Endodermal cell (in vitro differentiated cells): Measurements from ENCODE around the gene GALNT5. TPM values are rescaled to one million over a fixed set of nuclear protein-coding genes. Genes with fewer than 3 reads are reported as not detected.

Experiments used
- DNase-seq: peaks from one replicate; pipeline ENCODE4 v3.0.0-alpha.2; 2017
- H3K27ac ChIP-seq: 2 replicates; pipeline ENCODE4 v1.5.1; 2013; ENCODE audit warnings: mild to moderate bottlenecking, low read depth, low read length, moderate library complexity
- H3K27me3 ChIP-seq: 2 replicates; pipeline ENCODE4 v1.6.1; 2013; ENCODE audit warnings: mild to moderate bottlenecking, low read length, moderate library complexity; ENCODE audit not compliant: insufficient read depth, control insufficient read depth, poor library complexity, severe bottlenecking
- H3K36me3 ChIP-seq: 2 replicates; pipeline ENCODE4 v1.7.0; 2013; ENCODE audit warnings: mild to moderate bottlenecking, low read length, moderate library complexity; ENCODE audit not compliant: control insufficient read depth, insufficient read depth
- H3K4me1 ChIP-seq: one replicate; pipeline ENCODE4 v1.7.0; 2013; ENCODE audit warnings: low read length; ENCODE audit not compliant: control insufficient read depth, insufficient read depth
- H3K4me3 ChIP-seq: 2 replicates; pipeline ENCODE4 v1.5.1; 2013; ENCODE audit warnings: mild to moderate bottlenecking, low read length, moderate library complexity
- H3K9ac ChIP-seq: 2 replicates; pipeline ENCODE4 v1.6.1; 2013; ENCODE audit warnings: mild to moderate bottlenecking, low read length, moderate library complexity; ENCODE audit not compliant: poor library complexity, severe bottlenecking; ENCODE audit errors: extremely low read depth
- H3K9me3 ChIP-seq: 2 replicates; pipeline ENCODE4 v1.6.1; 2013; ENCODE audit warnings: mild to moderate bottlenecking, low read length, moderate library complexity; ENCODE audit not compliant: control insufficient read depth
- H3K27ac Mint-ChIP-seq: 2 replicates; pipeline ENCODE4 v1.8.0; 2020; ENCODE audit warnings: mixed read lengths
- H3K27me3 Mint-ChIP-seq: 2 replicates; pipeline ENCODE4 v1.8.0; 2021; ENCODE audit warnings: mild to moderate bottlenecking, mixed read lengths; ENCODE audit not compliant: insufficient read depth
- H3K36me3 Mint-ChIP-seq: 2 replicates; pipeline ENCODE4 v1.8.0; 2020; ENCODE audit warnings: low read depth, mixed read lengths
- H3K4me1 Mint-ChIP-seq: 2 replicates; pipeline ENCODE4 v1.8.0; 2020; ENCODE audit warnings: mixed read lengths
- H3K4me3 Mint-ChIP-seq: 2 replicates; pipeline ENCODE4 v1.8.0; 2020; ENCODE audit warnings: mild to moderate bottlenecking, moderate library complexity, mixed read lengths
- H3K9me3 Mint-ChIP-seq: 2 replicates; pipeline ENCODE4 v1.8.0; 2020; ENCODE audit warnings: mild to moderate bottlenecking, mixed read lengths
- CTCF ChIP-seq: fragments of 200-600 bp; sonication (generic); conservative IDR thresholded peaks from 2 replicates; pipeline ENCODE4 v1.5.0; 2021; ENCODE audit warnings: antibody characterized with exemption, mild to moderate bottlenecking
- WGBS, 2 experiments: methylation state at CpG; one replicate each; pipeline versions ENCODE4 v1.1.5 to v1.1.7; 2013; ENCODE audit warnings: missing lambda C conversion rate in 2 of 2, mixed read lengths in 1 of 2; ENCODE audit not compliant: insufficient coverage in 1 of 2, insufficient read length in 1 of 2; 5-methylcytosine and 5-hydroxymethylcytosine counted together
- total RNA-seq, 2 donors: library from RNA; stranded (reverse); fragmentation: NEBNext Ultra II Directional in 1 of 2; extraction: Animal tissue kit (Norgen Biotek cat#: 25700) in 1 of 2; gene quantifications; 2 replicates in 1 of 2; 3 replicates in 1 of 2; pipeline ENCODE4 v1.2.1, GENCODE V29; 2021

GALNT5 gene
- total RNA-seq, 2 donors from 2014 or later: 0.11 TPM; not detected in 1

- no peak overlapping the region for H3K4me3 Mint-ChIP-seq
- no peak for DNase-seq
- H3K36me3 Mint-ChIP-seq: no peaks in the 10 kb centered on the region
- Histone ChIP-seq H3K27me3 (no peaks in the 10 kb centered on the region), H3K4me1 (peaks cover 15% of the 10 kb centered on the region), H3K9ac (no peak overlapping the region), H3K9me3 (no peaks in the 10 kb centered on the region), H3K36me3 (no peaks in the 10 kb centered on the region), H3K4me3 (no peak overlapping the region), H3K27ac (no peak overlapping the region)
- H3K4me1 Mint-ChIP-seq: peaks cover 18% of the 10 kb centered on the region
- no peak for TF ChIP-seq CTCF
- WGBS, 2 experiments: 90 to 100% methylated on average over 1 to 2 of the region's 3 CpGs
- no peaks in the 10 kb centered on the region for H3K9me3 Mint-ChIP-seq
- no peak overlapping the region for H3K27ac Mint-ChIP-seq
- no peaks in the 10 kb centered on the region for H3K27me3 Mint-ChIP-seq
Measured at GRCh38 chr2:157326698-157327097, 69.2 kb downstream of the GALNT5 start.

- Histone ChIP-seq H3K4me1 (peaks cover 15% of the 10 kb centered on the region), H3K9me3 (no peaks in the 10 kb centered on the region), H3K9ac (no peak overlapping the region), H3K4me3 (no peak overlapping the region), H3K27me3 (no peaks in the 10 kb centered on the region), H3K36me3 (no peaks in the 10 kb centered on the region), H3K27ac (no peak overlapping the region)
- Mint-ChIP-seq H3K4me3 (no peak overlapping the region), H3K27me3 (no peaks in the 10 kb centered on the region), H3K27ac (no peak overlapping the region), H3K9me3 (no peaks in the 10 kb centered on the region), H3K4me1 (peaks cover 18% of the 10 kb centered on the region), H3K36me3 (no peaks in the 10 kb centered on the region)
- WGBS, 2 experiments: 91% methylated on average over 3 of the region's 3 CpGs; no CpG with 5 or more reads in 1 of the 2 experiments
- TF ChIP-seq CTCF: no peak
- DNase-seq: no peak
Measured at GRCh38 chr2:157327200-157327599, 69.7 kb downstream of the GALNT5 start.

DNA sequence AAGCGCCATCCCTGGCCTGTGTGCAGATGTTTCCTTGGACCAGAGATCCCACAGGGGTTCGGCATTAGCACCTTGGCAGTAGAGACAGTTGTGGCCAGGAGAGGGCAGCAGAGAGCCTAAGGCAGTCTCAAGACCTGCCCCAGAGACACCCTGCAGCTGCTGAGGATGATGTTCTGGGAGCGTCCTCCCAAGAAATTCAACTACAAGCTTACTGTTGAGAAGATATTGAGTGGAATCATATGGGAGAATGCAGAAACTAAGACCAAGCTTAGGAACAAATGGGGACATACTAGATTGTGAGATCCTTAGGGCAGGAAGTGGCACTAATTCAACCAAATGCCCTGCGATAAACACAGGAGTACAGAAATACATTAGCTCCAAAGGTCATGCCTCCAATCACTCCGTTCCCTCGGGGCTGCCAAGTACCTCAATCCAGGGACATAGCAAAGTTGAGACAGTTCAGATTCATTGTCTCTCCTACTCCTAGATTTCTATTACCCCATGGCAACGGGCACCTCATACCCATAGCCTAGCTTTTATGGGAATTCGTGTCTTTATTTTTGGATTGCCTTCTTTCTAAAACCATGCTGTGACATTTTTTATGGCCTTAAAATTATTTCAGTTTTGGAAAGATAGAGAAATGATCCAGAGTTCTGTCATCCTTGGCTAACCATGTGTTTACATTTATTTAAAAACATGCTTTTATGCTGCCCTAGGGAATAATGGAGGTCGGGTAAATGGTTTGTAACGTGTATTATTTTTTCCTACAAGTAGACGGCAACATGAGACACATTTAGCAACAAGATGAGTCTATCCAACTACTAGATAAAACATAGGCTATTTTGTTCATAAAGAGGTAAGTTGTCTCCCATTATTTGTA lies 70.4 kb downstream of the GALNT5 start:
- H3K36me3 ChIP-seq: no peaks in the 10 kb centered on the region
- Mint-ChIP-seq H3K4me3 (no peak overlapping the region), H3K27me3 (no peaks in the 10 kb centered on the region), H3K36me3 (no peaks in the 10 kb centered on the region), H3K27ac (no peak overlapping the region), H3K9me3 (no peaks in the 10 kb centered on the region), H3K4me1 (peaks cover 18% of the 10 kb centered on the region)
- H3K9ac ChIP-seq: no peak overlapping the region
- H3K9me3 ChIP-seq: no peaks in the 10 kb centered on the region
- H3K4me3 ChIP-seq: no peak overlapping the region
- H3K4me1 ChIP-seq: peaks cover 15% of the 10 kb centered on the region
- no peak overlapping the region for H3K27ac ChIP-seq
- peak; percentile 97 for DNase-seq
- WGBS, 2 experiments: 59 to 82% methylated on average over 5 to 11 of the region's 11 CpGs
- H3K27me3 ChIP-seq: no peaks in the 10 kb centered on the region
- peak; percentile 98 for TF ChIP-seq CTCF
